ENCODE data around the gene MS4A15. TPM values are rescaled to one million over a fixed set of nuclear protein-coding genes. Genes with fewer than 3 reads are reported as not detected.

Gene MS4A15
- total RNA-seq, 4 donors from 2014 or later, result not detected

DNA sequence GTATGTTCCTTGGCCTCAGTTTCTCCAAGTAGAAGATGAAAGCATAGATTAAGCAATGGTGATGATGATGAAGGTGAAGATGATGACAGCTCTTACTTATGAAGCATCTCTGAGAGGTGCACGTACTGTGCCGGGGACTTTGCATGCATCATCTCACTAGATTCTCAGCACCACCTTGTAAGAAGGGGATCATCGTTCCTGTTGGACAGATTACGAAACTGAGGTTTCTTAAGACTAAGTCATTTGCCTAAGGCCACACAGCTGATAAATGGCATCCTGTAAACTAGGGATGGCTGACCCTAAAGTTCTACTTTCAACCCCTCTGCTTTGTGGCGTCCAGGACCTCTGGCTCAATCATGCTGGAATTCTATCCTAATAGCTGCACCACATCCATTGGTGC, 8.7 kb downstream of the MS4A15 start:
- Histone ChIP-seq H3K9me3 (no peaks in the 10 kb centered on the region), H3K36me3 (no peaks in the 10 kb centered on the region), H3K27ac (no peak overlapping the region), H3K4me3 (no peak overlapping the region), H3K27me3 (peaks cover 0 to 23% of the 10 kb centered on the region in 2 donors), H3K4me1 (peaks cover 0 to 5% (median 0%) of the 10 kb centered on the region in 4 donors)
- no peak for DNase-seq (ENCODE audit: low spot score in 2 of 2)
- TF ChIP-seq POLR2A (IDR thresholded peaks at IDR 0.05) (no peak), CTCF (IDR thresholded peaks at IDR 0.05) (no peak), EP300 (IDR thresholded peaks at IDR 0.05) (no peak)
- 89 to 91% methylated on average over 5 of the region's 5 CpGs for WGBS, 2 donors

DNA sequence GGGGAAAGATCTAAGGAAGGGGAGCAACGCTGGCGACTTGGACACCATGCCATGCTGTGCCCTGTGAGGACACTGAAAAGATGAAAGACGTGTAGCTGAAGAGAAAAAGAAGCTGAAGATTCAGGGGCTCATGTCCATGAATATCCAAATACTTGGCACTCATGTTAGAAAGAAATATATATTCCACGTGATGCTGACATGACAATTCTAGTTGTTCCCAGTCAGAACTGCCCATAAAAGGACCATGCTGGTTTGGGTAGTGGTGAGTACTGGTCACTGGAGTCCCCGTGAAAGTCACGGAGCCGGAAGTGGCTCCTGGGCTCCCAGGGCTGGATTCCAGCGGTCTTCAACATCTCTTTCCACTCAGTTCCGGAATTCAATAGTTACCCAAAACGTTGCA, 9.9 kb downstream of the MS4A15 start:
- WGBS, 2 donors, result 75 to 78% methylated on average over 10 of the region's 10 CpGs
- TF ChIP-seq CTCF (IDR thresholded peaks at IDR 0.05) (no peak), POLR2A (IDR thresholded peaks at IDR 0.05) (no peak), EP300 (IDR thresholded peaks at IDR 0.05) (no peak)
- no peaks in the 10 kb centered on the region for H3K36me3 ChIP-seq
- peaks cover 0 to 23% of the 10 kb centered on the region in 2 donors for H3K27me3 ChIP-seq
- H3K4me1 ChIP-seq, result peaks cover 0 to 5% (median 0%) of the 10 kb centered on the region in 4 donors
- DNase-seq (ENCODE audit: low spot score in 2 of 2), result no peak
- no peaks in the 10 kb centered on the region for H3K9me3 ChIP-seq
- no peak overlapping the region for H3K4me3 ChIP-seq
- no peak overlapping the region for H3K27ac ChIP-seq

GRCh38 chr11:60767388-60767811, 10.7 kb downstream of the MS4A15 start:
- H3K36me3 ChIP-seq, result no peaks in the 10 kb centered on the region
- H3K4me3 ChIP-seq, result no peak overlapping the region
- H3K4me1 ChIP-seq, result peaks cover 0 to 5% (median 0%) of the 10 kb centered on the region in 4 donors
- 30 to 34% methylated on average over 17 to 24 of the region's 26 CpGs for WGBS, 2 donors
- peaks cover 0 to 23% of the 10 kb centered on the region in 2 donors for H3K27me3 ChIP-seq
- no peaks in the 10 kb centered on the region for H3K9me3 ChIP-seq
- H3K27ac ChIP-seq, result no peak overlapping the region
- TF ChIP-seq CTCF (IDR thresholded peaks at IDR 0.05), result peak in 1 of 5 experiments; percentile 13
- no peak for TF ChIP-seq POLR2A (IDR thresholded peaks at IDR 0.05)
- no peak for DNase-seq (ENCODE audit: low spot score in 2 of 2)

- TF ChIP-seq POLR2A (IDR thresholded peaks at IDR 0.05), result no peak
- TF ChIP-seq CTCF (IDR thresholded peaks at IDR 0.05), result no peak
- no peak for TF ChIP-seq EP300 (IDR thresholded peaks at IDR 0.05)
- H3K9me3 ChIP-seq, result no peaks in the 10 kb centered on the region
- no peak overlapping the region for H3K27ac ChIP-seq
- no peak overlapping the region for H3K4me3 ChIP-seq
- H3K36me3 ChIP-seq, result no peaks in the 10 kb centered on the region
- DNase-seq (ENCODE audit: low spot score in 2 of 2), result no peak
- H3K27me3 ChIP-seq, result peaks cover 0 to 23% of the 10 kb centered on the region in 2 donors
- H3K4me1 ChIP-seq, result peaks cover 0 to 5% (median 0%) of the 10 kb centered on the region in 4 donors
- 88 to 90% methylated on average over 7 to 8 of the region's 8 CpGs for whole genome bisulfite sequencing, 2 donors
Measured at GRCh38 chr11:60768202-60768601, 11.5 kb downstream of the MS4A15 start.

- DNase-seq (ENCODE audit: low spot score in 2 of 2), result no peak
- Histone ChIP-seq H3K27ac (no peak overlapping the region), H3K36me3 (no peaks in the 10 kb centered on the region), H3K27me3 (peaks cover 0 to 23% of the 10 kb centered on the region in 2 donors), H3K4me1 (peaks cover 0 to 5% (median 0%) of the 10 kb centered on the region in 4 donors), H3K9me3 (no peaks in the 10 kb centered on the region), H3K4me3 (no peak overlapping the region)
- TF ChIP-seq POLR2A (IDR thresholded peaks at IDR 0.05), result no peak
- TF ChIP-seq EP300 (IDR thresholded peaks at IDR 0.05), result no peak
- no peak for TF ChIP-seq CTCF (IDR thresholded peaks at IDR 0.05)
- WGBS, 2 donors, result 73 to 84% methylated on average over 4 of the region's 4 CpGs
Measured at GRCh38 chr11:60769273-60769672, 12.6 kb downstream of the MS4A15 start.
